Lower lobe of right lung (tissue), 2 donors: ENCODE results near the gene PITPNM2. TPM values are rescaled to one million over a fixed set of nuclear protein-coding genes. Genes with fewer than 3 reads are reported as not detected.
A peak's percentile ranks its signal among the peaks of the same experiment; 100 is the strongest.
"Not testable (repeated sequence)": the region's sequence is repeated elsewhere in the genome, so short reads cannot be mapped to it uniquely, and the experiment has no call there.

Experiments used
- ATAC-seq, 2 donors: fragments of 200-7000 bp; cut with Tn5 transposase; one replicate each; pipeline ENCODE4 v1.9.1; 2020 to 2022; ENCODE audit warnings: mild to moderate bottlenecking in 2 of 2, moderate library complexity in 2 of 2
- DNase-seq: peaks from one replicate; pipeline ENCODE4 v3.0.0-alpha.2; 2020
- H3K27ac ChIP-seq: fragments of 200-600 bp; one replicate; pipeline ENCODE4 v1.8.0; 2022
- H3K27me3 ChIP-seq: fragments of 200-600 bp; one replicate; pipeline ENCODE4 v1.8.0; 2022; ENCODE audit warnings: low read depth
- H3K36me3 ChIP-seq: fragments of 200-600 bp; one replicate; pipeline ENCODE4 v1.8.0; 2022; ENCODE audit warnings: mild to moderate bottlenecking
- H3K4me1 ChIP-seq: fragments of 200-600 bp; one replicate; pipeline ENCODE4 v1.8.0; 2022
- H3K4me3 ChIP-seq: fragments of 200-600 bp; one replicate; pipeline ENCODE4 v1.8.0; 2022; ENCODE audit warnings: mild to moderate bottlenecking
- H3K9me3 ChIP-seq: fragments of 200-600 bp; one replicate; pipeline ENCODE4 v1.8.0; 2022
- CTCF ChIP-seq: fragments of 200-600 bp; IDR thresholded peaks from one replicate; pipeline ENCODE4 v1.8.0; 2022; ENCODE audit warnings: antibody characterized with exemption, mild to moderate bottlenecking
- intact Hi-C: fragments of 100-400 bp; cut with DNase I; formaldehyde crosslinking; loops from one replicate; pipeline ENCODE4 v1.11.0; 2022
- total RNA-seq: library from RNA; stranded (reverse); fragmentation: NEBNext Ultra II Directional; extraction: Animal tissue kit (Norgen Biotek cat#: 25700); gene quantifications from one replicate; pipeline ENCODE4 v1.2.1, GENCODE V29; 2021
- donor health status: DM: no; HTN: yes; CAD: no; lungs with severe emphysema.

PITPNM2 gene
- total RNA-seq, 1 donor from 2014 or later, result 29.9 TPM

DNA sequence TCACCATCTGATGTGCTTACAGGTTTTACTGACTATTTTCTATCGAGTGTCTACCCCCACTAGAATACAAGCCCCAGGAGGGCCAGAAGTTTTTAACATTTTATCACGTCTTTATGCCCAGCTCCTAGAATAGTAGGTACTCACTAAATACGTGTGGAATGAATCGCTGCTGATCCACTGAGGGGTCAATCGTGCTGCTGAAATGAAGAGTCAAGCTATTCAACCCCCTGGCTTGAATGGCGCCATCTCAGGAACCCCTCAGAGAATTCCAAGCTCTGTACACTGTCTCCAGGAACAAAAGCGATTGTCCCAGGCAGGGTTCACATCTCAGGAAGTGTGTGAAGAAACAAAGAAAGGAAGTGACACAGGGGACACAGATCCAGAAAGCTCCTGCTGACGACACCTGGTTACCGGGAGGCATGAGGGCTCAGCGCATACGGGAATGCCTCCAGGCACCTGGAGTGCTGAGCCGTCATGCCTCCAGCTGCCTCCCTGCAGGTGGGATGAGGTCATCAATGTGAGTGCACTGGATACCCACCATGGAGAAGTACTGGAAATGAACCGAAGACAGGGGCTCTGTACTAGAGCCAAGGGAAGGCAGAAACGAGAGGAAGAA is 45.6 kb downstream of the PITPNM2 start:
- TF ChIP-seq CTCF, result no peak
- ATAC-seq (no peak), DNase-seq (no peak)
- H3K27me3 ChIP-seq, result no peaks in the 10 kb centered on the region
- intact Hi-C loops, result no loop called here
- H3K27ac ChIP-seq, result peak overlapping the region; percentile 79
- no peaks in the 10 kb centered on the region for H3K36me3 ChIP-seq
- H3K9me3 ChIP-seq, result no peaks in the 10 kb centered on the region
- H3K4me1 ChIP-seq, result peaks cover 76% of the 10 kb centered on the region
- H3K4me3 ChIP-seq, result peak overlapping the region; percentile 23

- H3K27ac ChIP-seq, result peak overlapping the region; percentile 79
- peak overlapping the region; percentile 23 for H3K4me3 ChIP-seq
These were observed 46.1 kb downstream of the PITPNM2 start for GRCh38 chr12:123104809-123105208.

GRCh38 chr12:123104094-123104493 is 46.8 kb downstream of the PITPNM2 start:
- intact Hi-C loops, H3K36me3 ChIP-seq, DNase-seq, ATAC-seq, H3K27ac ChIP-seq, H3K9me3 ChIP-seq, H3K27me3 ChIP-seq: not testable (repeated sequence)
- peak overlapping the region; percentile 26 for H3K4me3 ChIP-seq
- peaks cover 76% of the 10 kb centered on the region for H3K4me1 ChIP-seq

More at GRCh38 chr12:123104809-123105208, 46.1 kb downstream of the PITPNM2 start:
- no peak for ATAC-seq
- peaks cover 80% of the 10 kb centered on the region for H3K4me1 ChIP-seq
- intact Hi-C loops, result no loop called here
- TF ChIP-seq CTCF, result no peak
- H3K9me3 ChIP-seq, result no peaks in the 10 kb centered on the region
- no peaks in the 10 kb centered on the region for H3K36me3 ChIP-seq
- DNase-seq, result no peak
- no peaks in the 10 kb centered on the region for H3K27me3 ChIP-seq

GRCh38 chr12:123102781-123103503 is 47.9 kb downstream of the PITPNM2 start:
- intact Hi-C loops, result no loop called here

GRCh38 chr12:123102366-123102765 is 48.5 kb downstream of the PITPNM2 start:
- ATAC-seq (no peak), DNase-seq (no peak)
- Histone ChIP-seq H3K27me3 (no peaks in the 10 kb centered on the region), H3K4me3 (no peak overlapping the region), H3K4me1 (peaks cover 72% of the 10 kb centered on the region), H3K36me3 (no peaks in the 10 kb centered on the region), H3K9me3 (no peaks in the 10 kb centered on the region), H3K27ac (no peak overlapping the region)
- TF ChIP-seq CTCF, result no peak
- intact Hi-C loops, result no loop called here

More at GRCh38 chr12:123102781-123103503, 47.9 kb downstream of the PITPNM2 start:
- Histone ChIP-seq H3K4me3 (no peak overlapping the region), H3K36me3 (no peaks in the 10 kb centered on the region), H3K4me1 (peaks cover 72% of the 10 kb centered on the region), H3K27me3 (no peaks in the 10 kb centered on the region), H3K27ac (no peak overlapping the region), H3K9me3 (no peaks in the 10 kb centered on the region)
- no peak for TF ChIP-seq CTCF
- ATAC-seq (peak in 1 of 2 donors; percentile 3), DNase-seq (no peak)

DNA sequence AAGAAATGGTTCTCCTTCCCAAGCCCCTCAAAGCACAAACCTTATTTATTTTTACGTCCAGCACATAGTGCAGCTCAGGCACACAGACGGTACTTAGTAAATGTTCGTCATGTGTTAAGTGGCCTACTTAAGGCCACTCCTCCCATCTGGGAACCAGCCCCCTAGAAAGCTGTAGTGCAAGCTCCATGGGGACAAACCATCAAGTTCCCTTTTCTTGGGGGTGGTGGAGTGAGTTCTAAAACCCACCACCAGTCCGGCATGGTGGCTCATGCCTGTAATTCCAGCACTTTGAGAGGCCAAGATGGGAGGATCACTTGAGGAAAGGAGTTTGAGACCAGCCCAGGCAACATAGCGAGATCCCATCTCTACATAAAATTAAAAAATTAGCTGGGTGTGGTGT is 49.4 kb downstream of the PITPNM2 start:
- Histone ChIP-seq H3K27me3 (no peaks in the 10 kb centered on the region), H3K27ac (no peak overlapping the region), H3K9me3 (no peaks in the 10 kb centered on the region), H3K4me1 (peaks cover 71% of the 10 kb centered on the region), H3K36me3 (no peaks in the 10 kb centered on the region), H3K4me3 (no peak overlapping the region)
- intact Hi-C loops, result no loop called here
- DNase-seq (no peak), ATAC-seq (peak; percentile 73 to 74)
- TF ChIP-seq CTCF, result no peak
